Vagina (tissue), 2 donors: ENCODE results near the gene NYNRIN. TPM values are rescaled to one million over a fixed set of nuclear protein-coding genes. Genes with fewer than 3 reads are reported as not detected.
A peak's percentile ranks its signal among the peaks of the same experiment; 100 is the strongest.

Experiments used
- DNase-seq, 2 donors: peaks; one replicate each; pipeline ENCODE4 v3.0.0-alpha.2; 2017; ENCODE audit errors: extremely low spot score in 2 of 2
- H3K27ac ChIP-seq: fragments of 200-600 bp; sonication (generic); one replicate; pipeline ENCODE4 v1.5.1; 2019
- H3K27me3 ChIP-seq: fragments of 200-600 bp; sonication (generic); one replicate; pipeline ENCODE4 v1.5.1; 2019
- H3K36me3 ChIP-seq, 2 donors: fragments of 200-600 bp; sonication (generic); one replicate each; pipeline ENCODE4 v1.5.1; 2017 to 2019
- H3K4me1 ChIP-seq: fragments of 200-600 bp; sonication (generic); one replicate; pipeline ENCODE4 v1.5.1; 2019
- H3K4me3 ChIP-seq, 2 donors: fragments of 200-600 bp; sonication (generic); 1 replicate in 1 of 2; 2 replicates in 1 of 2; pipeline ENCODE4 v1.5.1; 2016 to 2019
- H3K9me3 ChIP-seq: fragments of 200-600 bp; sonication (generic); one replicate; pipeline ENCODE4 v1.5.1; 2019
- CTCF ChIP-seq, 3 experiments: fragments of 450-650 bp in 2 of 3; fragments of 200-600 bp in 1 of 3; sonication (generic) in 1 of 3; IDR thresholded peaks; one replicate each; pipeline ENCODE4 v1.5.1; 2017 to 2019; ENCODE audit warnings: antibody characterized with exemption in 3 of 3, mild to moderate bottlenecking in 2 of 3, moderate library complexity in 2 of 3
- POLR2A ChIP-seq, 2 donors: fragments of 450-650 bp; IDR thresholded peaks; one replicate each; pipeline ENCODE4 v1.6.1; 2017; ENCODE audit warnings: antibody characterized with exemption in 2 of 2, mild to moderate bottlenecking in 2 of 2, moderate library complexity in 2 of 2
- POLR2AphosphoS5 ChIP-seq, 2 donors: sonication (generic); formaldehyde crosslinking; IDR thresholded peaks; one replicate each; pipeline ENCODE4 v1.9.0; 2017; ENCODE audit warnings: antibody characterized with exemption in 2 of 2, mild to moderate bottlenecking in 2 of 2, low read depth in 1 of 2; ENCODE audit not compliant: insufficient read depth in 1 of 2
- intact Hi-C: fragments of 100-400 bp; cut with DNase I; formaldehyde crosslinking; loops from one replicate; pipeline ENCODE4 v1.15.1; 2023
- total RNA-seq: library from RNA; depleted of rRNA; stranded (reverse); fragments of >200 nt; gene quantifications from one replicate; pipeline ENCODE4 v1.2.3, GENCODE V29; 2016

NYNRIN gene
- total RNA-seq, 1 donor from 2014 or later = 14.7 TPM

- TF ChIP-seq POLR2AphosphoS5 (IDR thresholded peaks at IDR 0.05; ENCODE audit: insufficient read depth in 1 of 2, low read depth in 1 of 2) = no peak
- TF ChIP-seq POLR2A (IDR thresholded peaks at IDR 0.05) = no peak
- no peak for TF ChIP-seq CTCF (IDR thresholded peaks at IDR 0.05)
- Histone ChIP-seq H3K9me3 (no peaks in the 10 kb centered on the region), H3K4me1 (peaks cover 78% of the 10 kb centered on the region), H3K27me3 (no peaks in the 10 kb centered on the region), H3K4me3 (peak overlapping the region; percentile 69 to 79), H3K36me3 (no peaks in the 10 kb centered on the region), H3K27ac (peak overlapping the region; percentile 91)
- DNase-seq = no peak
- intact Hi-C loops = no loop called here
Observed at GRCh38 chr14:24399999-24400718, 1.4 kb downstream of the NYNRIN start.

- H3K9me3 ChIP-seq = no peaks in the 10 kb centered on the region
- H3K27ac ChIP-seq = peak overlapping the region; percentile 91
- intact Hi-C loops = no loop called here
- TF ChIP-seq POLR2A (IDR thresholded peaks at IDR 0.05) (no peak), CTCF (IDR thresholded peaks at IDR 0.05) (no peak), POLR2AphosphoS5 (IDR thresholded peaks at IDR 0.05; ENCODE audit: insufficient read depth in 1 of 2, low read depth in 1 of 2) (no peak)
- peak overlapping the region in 1 of 2 donors; percentile 19 for H3K4me3 ChIP-seq
- no peaks in the 10 kb centered on the region for H3K36me3 ChIP-seq
- H3K27me3 ChIP-seq = no peaks in the 10 kb centered on the region
- no peak for DNase-seq
- H3K4me1 ChIP-seq = peaks cover 74% of the 10 kb centered on the region
Observed at GRCh38 chr14:24401810-24402702, 3.3 kb downstream of the NYNRIN start.

- Histone ChIP-seq H3K27me3 (no peaks in the 10 kb centered on the region), H3K4me3 (peak overlapping the region in 1 of 2 donors; percentile 5), H3K4me1 (peaks cover 64% of the 10 kb centered on the region), H3K27ac (peak overlapping the region; percentile 91), H3K9me3 (no peaks in the 10 kb centered on the region), H3K36me3 (peaks cover 0 to 10% of the 10 kb centered on the region in 2 donors)
- no peak for DNase-seq
- intact Hi-C loops = no loop called here
- TF ChIP-seq CTCF (IDR thresholded peaks at IDR 0.05) = no peak
- no peak for TF ChIP-seq POLR2AphosphoS5 (IDR thresholded peaks at IDR 0.05; ENCODE audit: insufficient read depth in 1 of 2, low read depth in 1 of 2)
- no peak for TF ChIP-seq POLR2A (IDR thresholded peaks at IDR 0.05)
Observed at GRCh38 chr14:24403294-24403998, 4.6 kb downstream of the NYNRIN start.

- Histone ChIP-seq H3K36me3 (peaks cover 0 to 24% of the 10 kb centered on the region in 2 donors), H3K4me3 (no peak overlapping the region), H3K27ac (no peak overlapping the region), H3K4me1 (peaks cover 63% of the 10 kb centered on the region), H3K27me3 (no peaks in the 10 kb centered on the region), H3K9me3 (no peaks in the 10 kb centered on the region)
- DNase-seq = no peak
- TF ChIP-seq POLR2A (IDR thresholded peaks at IDR 0.05) (no peak), CTCF (IDR thresholded peaks at IDR 0.05) (no peak), POLR2AphosphoS5 (IDR thresholded peaks at IDR 0.05; ENCODE audit: insufficient read depth in 1 of 2, low read depth in 1 of 2) (no peak)
- intact Hi-C loops = loop anchor here (5.0 kb wide), 1 partner anchor 1398 kb away; no protein-coding TSS in a partner anchor
Observed at GRCh38 chr14:24404814-24405213, 6.0 kb downstream of the NYNRIN start.
